ENCODE results near the gene CLEC11A. TPM values are rescaled to one million over a fixed set of nuclear protein-coding genes. Genes with fewer than 3 reads are reported as not detected.

CLEC11A gene
- total and polyA plus RNA-seq, 9 of the 15 experiments (the other 6 are each of a cell fraction or from before 2014, with no cell fraction given): 0.39 to 43.9 (median 3.4) TPM

DNA sequence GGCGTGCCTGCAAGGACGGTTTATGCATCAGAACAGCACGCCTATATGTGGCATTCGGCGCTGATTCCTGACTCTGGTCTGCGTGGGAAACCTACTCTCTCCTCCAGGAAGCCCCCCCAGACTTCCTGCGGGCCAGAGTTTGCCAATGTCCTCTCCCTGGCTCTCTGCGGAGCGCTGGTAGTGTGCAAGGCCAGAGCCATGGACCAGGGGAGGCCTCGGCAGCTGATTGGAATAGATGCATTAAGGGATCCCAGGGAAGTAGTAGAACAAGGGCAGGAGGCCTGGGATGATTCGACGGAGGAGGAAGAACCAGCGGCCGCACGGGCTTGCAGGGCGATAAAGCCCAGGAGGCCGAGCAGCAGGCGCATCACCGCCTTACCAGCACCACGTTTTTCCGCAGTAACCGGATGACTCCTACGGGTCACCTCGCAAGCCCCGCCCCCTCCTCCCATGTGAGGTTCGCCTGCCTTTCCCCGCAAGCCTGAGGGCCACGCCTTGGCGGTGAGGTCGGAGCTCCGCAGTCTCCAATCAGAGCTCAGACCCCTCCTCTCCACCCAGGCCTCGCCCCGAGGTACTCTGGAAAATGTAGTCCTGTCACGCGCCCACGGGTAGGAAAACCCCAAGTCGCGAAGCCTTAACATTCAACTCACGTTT, 5.0 kb downstream of the CLEC11A start (continued):
- TF ChIP-seq, protein P1, sequence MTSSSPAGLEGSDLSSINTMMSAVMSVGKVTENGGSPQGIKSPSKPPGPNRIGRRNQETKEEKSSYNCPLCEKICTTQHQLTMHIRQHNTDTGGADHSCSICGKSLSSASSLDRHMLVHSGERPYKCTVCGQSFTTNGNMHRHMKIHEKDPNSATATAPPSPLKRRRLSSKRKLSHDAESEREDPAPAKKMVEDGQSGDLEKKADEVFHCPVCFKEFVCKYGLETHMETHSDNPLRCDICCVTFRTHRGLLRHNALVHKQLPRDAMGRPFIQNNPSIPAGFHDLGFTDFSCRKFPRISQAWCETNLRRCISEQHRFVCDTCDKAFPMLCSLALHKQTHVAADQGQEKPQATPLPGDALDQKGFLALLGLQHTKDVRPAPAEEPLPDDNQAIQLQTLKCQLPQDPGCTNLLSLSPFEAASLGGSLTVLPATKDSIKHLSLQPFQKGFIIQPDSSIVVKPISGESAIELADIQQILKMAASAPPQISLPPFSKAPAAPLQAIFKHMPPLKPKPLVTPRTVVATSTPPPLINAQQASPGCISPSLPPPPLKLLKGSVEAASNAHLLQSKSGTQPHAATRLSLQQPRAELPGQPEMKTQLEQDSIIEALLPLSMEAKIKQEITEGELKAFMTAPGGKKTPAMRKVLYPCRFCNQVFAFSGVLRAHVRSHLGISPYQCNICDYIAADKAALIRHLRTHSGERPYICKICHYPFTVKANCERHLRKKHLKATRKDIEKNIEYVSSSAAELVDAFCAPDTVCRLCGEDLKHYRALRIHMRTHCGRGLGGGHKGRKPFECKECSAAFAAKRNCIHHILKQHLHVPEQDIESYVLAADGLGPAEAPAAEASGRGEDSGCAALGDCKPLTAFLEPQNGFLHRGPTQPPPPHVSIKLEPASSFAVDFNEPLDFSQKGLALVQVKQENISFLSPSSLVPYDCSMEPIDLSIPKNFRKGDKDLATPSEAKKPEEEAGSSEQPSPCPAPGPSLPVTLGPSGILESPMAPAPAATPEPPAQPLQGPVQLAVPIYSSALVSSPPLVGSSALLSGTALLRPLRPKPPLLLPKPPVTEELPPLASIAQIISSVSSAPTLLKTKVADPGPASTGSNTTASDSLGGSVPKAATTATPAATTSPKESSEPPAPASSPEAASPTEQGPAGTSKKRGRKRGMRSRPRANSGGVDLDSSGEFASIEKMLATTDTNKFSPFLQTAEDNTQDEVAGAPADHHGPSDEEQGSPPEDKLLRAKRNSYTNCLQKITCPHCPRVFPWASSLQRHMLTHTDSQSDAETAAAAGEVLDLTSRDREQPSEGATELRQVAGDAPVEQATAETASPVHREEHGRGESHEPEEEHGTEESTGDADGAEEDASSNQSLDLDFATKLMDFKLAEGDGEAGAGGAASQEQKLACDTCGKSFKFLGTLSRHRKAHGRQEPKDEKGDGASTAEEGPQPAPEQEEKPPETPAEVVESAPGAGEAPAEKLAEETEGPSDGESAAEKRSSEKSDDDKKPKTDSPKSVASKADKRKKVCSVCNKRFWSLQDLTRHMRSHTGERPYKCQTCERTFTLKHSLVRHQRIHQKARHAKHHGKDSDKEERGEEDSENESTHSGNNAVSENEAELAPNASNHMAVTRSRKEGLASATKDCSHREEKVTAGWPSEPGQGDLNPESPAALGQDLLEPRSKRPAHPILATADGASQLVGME (CRISPR knock-in tag; IDR thresholded peaks at IDR 0.05): peak; percentile 82; the same call in 1 of the 2 replicates
- TF ChIP-seq, protein P2, sequence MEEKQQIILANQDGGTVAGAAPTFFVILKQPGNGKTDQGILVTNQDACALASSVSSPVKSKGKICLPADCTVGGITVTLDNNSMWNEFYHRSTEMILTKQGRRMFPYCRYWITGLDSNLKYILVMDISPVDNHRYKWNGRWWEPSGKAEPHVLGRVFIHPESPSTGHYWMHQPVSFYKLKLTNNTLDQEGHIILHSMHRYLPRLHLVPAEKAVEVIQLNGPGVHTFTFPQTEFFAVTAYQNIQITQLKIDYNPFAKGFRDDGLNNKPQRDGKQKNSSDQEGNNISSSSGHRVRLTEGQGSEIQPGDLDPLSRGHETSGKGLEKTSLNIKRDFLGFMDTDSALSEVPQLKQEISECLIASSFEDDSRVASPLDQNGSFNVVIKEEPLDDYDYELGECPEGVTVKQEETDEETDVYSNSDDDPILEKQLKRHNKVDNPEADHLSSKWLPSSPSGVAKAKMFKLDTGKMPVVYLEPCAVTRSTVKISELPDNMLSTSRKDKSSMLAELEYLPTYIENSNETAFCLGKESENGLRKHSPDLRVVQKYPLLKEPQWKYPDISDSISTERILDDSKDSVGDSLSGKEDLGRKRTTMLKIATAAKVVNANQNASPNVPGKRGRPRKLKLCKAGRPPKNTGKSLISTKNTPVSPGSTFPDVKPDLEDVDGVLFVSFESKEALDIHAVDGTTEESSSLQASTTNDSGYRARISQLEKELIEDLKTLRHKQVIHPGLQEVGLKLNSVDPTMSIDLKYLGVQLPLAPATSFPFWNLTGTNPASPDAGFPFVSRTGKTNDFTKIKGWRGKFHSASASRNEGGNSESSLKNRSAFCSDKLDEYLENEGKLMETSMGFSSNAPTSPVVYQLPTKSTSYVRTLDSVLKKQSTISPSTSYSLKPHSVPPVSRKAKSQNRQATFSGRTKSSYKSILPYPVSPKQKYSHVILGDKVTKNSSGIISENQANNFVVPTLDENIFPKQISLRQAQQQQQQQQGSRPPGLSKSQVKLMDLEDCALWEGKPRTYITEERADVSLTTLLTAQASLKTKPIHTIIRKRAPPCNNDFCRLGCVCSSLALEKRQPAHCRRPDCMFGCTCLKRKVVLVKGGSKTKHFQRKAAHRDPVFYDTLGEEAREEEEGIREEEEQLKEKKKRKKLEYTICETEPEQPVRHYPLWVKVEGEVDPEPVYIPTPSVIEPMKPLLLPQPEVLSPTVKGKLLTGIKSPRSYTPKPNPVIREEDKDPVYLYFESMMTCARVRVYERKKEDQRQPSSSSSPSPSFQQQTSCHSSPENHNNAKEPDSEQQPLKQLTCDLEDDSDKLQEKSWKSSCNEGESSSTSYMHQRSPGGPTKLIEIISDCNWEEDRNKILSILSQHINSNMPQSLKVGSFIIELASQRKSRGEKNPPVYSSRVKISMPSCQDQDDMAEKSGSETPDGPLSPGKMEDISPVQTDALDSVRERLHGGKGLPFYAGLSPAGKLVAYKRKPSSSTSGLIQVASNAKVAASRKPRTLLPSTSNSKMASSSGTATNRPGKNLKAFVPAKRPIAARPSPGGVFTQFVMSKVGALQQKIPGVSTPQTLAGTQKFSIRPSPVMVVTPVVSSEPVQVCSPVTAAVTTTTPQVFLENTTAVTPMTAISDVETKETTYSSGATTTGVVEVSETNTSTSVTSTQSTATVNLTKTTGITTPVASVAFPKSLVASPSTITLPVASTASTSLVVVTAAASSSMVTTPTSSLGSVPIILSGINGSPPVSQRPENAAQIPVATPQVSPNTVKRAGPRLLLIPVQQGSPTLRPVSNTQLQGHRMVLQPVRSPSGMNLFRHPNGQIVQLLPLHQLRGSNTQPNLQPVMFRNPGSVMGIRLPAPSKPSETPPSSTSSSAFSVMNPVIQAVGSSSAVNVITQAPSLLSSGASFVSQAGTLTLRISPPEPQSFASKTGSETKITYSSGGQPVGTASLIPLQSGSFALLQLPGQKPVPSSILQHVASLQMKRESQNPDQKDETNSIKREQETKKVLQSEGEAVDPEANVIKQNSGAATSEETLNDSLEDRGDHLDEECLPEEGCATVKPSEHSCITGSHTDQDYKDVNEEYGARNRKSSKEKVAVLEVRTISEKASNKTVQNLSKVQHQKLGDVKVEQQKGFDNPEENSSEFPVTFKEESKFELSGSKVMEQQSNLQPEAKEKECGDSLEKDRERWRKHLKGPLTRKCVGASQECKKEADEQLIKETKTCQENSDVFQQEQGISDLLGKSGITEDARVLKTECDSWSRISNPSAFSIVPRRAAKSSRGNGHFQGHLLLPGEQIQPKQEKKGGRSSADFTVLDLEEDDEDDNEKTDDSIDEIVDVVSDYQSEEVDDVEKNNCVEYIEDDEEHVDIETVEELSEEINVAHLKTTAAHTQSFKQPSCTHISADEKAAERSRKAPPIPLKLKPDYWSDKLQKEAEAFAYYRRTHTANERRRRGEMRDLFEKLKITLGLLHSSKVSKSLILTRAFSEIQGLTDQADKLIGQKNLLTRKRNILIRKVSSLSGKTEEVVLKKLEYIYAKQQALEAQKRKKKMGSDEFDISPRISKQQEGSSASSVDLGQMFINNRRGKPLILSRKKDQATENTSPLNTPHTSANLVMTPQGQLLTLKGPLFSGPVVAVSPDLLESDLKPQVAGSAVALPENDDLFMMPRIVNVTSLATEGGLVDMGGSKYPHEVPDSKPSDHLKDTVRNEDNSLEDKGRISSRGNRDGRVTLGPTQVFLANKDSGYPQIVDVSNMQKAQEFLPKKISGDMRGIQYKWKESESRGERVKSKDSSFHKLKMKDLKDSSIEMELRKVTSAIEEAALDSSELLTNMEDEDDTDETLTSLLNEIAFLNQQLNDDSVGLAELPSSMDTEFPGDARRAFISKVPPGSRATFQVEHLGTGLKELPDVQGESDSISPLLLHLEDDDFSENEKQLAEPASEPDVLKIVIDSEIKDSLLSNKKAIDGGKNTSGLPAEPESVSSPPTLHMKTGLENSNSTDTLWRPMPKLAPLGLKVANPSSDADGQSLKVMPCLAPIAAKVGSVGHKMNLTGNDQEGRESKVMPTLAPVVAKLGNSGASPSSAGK (IDR thresholded peaks at IDR 0.05): peak; percentile 92
- TF ChIP-seq POLR2B (IDR thresholded peaks at IDR 0.05; ENCODE audit: low read depth, partially characterized antibody): peak; percentile 43
- no peak for TF ChIP-seq SREBF1 (IDR thresholded peaks at IDR 0.05; ENCODE audit: borderline replicate concordance, low read depth, low read length)
- TF ChIP-seq ZNF76 (CRISPR knock-in tag; IDR thresholded peaks at IDR 0.05; ENCODE audit: borderline replicate concordance): 0 out of 2 replicates have a peak, but pooled peaks have one; percentile 49
- no peak for TF ChIP-seq ATF1 (CRISPR knock-in tag; IDR thresholded peaks at IDR 0.05)
- peak; percentile 88 for TF ChIP-seq ATF1 (tag; IDR thresholded peaks at IDR 0.05)
- TF ChIP-seq, protein P3, sequence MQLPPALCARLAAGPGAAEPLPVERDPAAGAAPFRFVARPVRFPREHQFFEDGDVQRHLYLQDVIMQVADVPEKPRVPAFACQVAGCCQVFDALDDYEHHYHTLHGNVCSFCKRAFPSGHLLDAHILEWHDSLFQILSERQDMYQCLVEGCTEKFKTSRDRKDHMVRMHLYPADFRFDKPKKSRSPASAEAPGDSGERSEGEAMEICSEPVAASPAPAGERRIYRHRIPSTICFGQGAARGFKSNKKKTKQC (CRISPR knock-in tag; IDR thresholded peaks at IDR 0.05): peak; percentile 80; the same call in 1 of the 2 replicates
- no peak; the same call in 1 of the 2 replicates for TF ChIP-seq ZEB2 (IDR thresholded peaks at IDR 0.05)
- TF ChIP-seq ZNF699 (CRISPR knock-in tag; IDR thresholded peaks at IDR 0.05; ENCODE audit: insufficient replicate concordance): no peak
